Neural progenitor cell (in vitro differentiated cells): Measurements from ENCODE around the gene FGF22. TPM values are rescaled to one million over a fixed set of nuclear protein-coding genes. Genes with fewer than 3 reads are reported as not detected.

Source experiments
- DNase-seq: peaks from one replicate; pipeline ENCODE4 v3.0.0-alpha.2; 2016; ENCODE audit warnings: low spot score
- H2AFZ ChIP-seq: fragments of 200-600 bp; sonication (generic); replicated peaks from 2 replicates; pipeline ENCODE4 v1.6.1; 2016; ENCODE audit warnings: antibody characterized with exemption
- H3F3A ChIP-seq: fragments of 200-600 bp; sonication (generic); 2 replicates; pipeline ENCODE4 v1.6.1; 2016; ENCODE audit warnings: antibody characterized with exemption, low read depth
- H3K27ac ChIP-seq: fragments of 200-600 bp; sonication (generic); 2 replicates; pipeline ENCODE4 v1.5.1; 2016; ENCODE audit warnings: mild to moderate bottlenecking
- H3K27me3 ChIP-seq: fragments of 200-600 bp; sonication (generic); 2 replicates; pipeline ENCODE4 v1.6.1; 2016; ENCODE audit warnings: mild to moderate bottlenecking, moderate library complexity
- H3K36me3 ChIP-seq: fragments of 200-600 bp; sonication (generic); 2 replicates; pipeline ENCODE4 v1.5.1; 2016
- H3K4me1 ChIP-seq: fragments of 200-600 bp; sonication (generic); 2 replicates; pipeline ENCODE4 v1.6.1; 2016; ENCODE audit warnings: mixed run types
- H3K4me2 ChIP-seq: fragments of 200-600 bp; sonication (generic); 2 replicates; pipeline ENCODE4 v1.6.1; 2016
- H3K4me3 ChIP-seq: fragments of 200-600 bp; sonication (generic); 2 replicates; pipeline ENCODE4 v1.5.1; 2016
- H3K79me2 ChIP-seq: fragments of 200-600 bp; sonication (generic); 2 replicates; pipeline ENCODE4 v1.6.1; 2016; ENCODE audit warnings: low read depth
- H3K9ac ChIP-seq: fragments of 200-600 bp; sonication (generic); 2 replicates; pipeline ENCODE4 v1.6.1; 2016
- H3K9me3 ChIP-seq: fragments of 200-600 bp; sonication (generic); 2 replicates; pipeline ENCODE4 v1.5.1; 2016; ENCODE audit warnings: low read depth
- H4K20me1 ChIP-seq: fragments of 200-600 bp; sonication (generic); 2 replicates; pipeline ENCODE4 v1.6.1; 2016; ENCODE audit warnings: low read depth
- H3K27ac Mint-ChIP-seq: 3 replicates; pipeline ENCODE4 v1.8.0; 2021; ENCODE audit warnings: mixed read lengths
- H3K27me3 Mint-ChIP-seq: 2 replicates; pipeline ENCODE4 v1.8.0; 2022; ENCODE audit warnings: low read depth, mild to moderate bottlenecking, inconsistent platforms, moderate library complexity, mixed read lengths; ENCODE audit not compliant: insufficient read depth
- H3K36me3 Mint-ChIP-seq: 3 replicates; pipeline ENCODE4 v1.8.0; 2021; ENCODE audit warnings: mixed read lengths
- H3K4me1 Mint-ChIP-seq: 3 replicates; pipeline ENCODE4 v1.8.0; 2021; ENCODE audit warnings: mixed read lengths
- H3K4me3 Mint-ChIP-seq: 3 replicates; pipeline ENCODE4 v1.8.0; 2021; ENCODE audit warnings: mild to moderate bottlenecking, moderate library complexity, mixed read lengths
- H3K9me3 Mint-ChIP-seq: 3 replicates; pipeline ENCODE4 v1.8.0; 2020; ENCODE audit warnings: mixed read lengths
- EZH2 ChIP-seq: fragments of 200-600 bp; sonication (generic); IDR thresholded peaks from 2 replicates; pipeline ENCODE4 v1.6.1; 2017; ENCODE audit warnings: antibody characterized with exemption, mild to moderate bottlenecking, moderate library complexity
- EZH2phosphoT487 ChIP-seq: fragments of 200-600 bp; sonication (generic); IDR thresholded peaks from 2 replicates; pipeline ENCODE4 v1.6.1; 2017; ENCODE audit warnings: antibody characterized with exemption
- total RNA-seq: library from RNA; depleted of rRNA; stranded (reverse); fragments of >200 nt; gene quantifications from 2 replicates; pipeline ENCODE4 v1.2.3, GENCODE V29; 2015; ENCODE audit warnings: low replicate concordance
- TF ChIP-seq, protein P1 (sequence below): fragments of 200-600 bp; sonication (generic); IDR thresholded peaks from 2 replicates; pipeline ENCODE4 v1.5.1; 2017; ENCODE audit warnings: antibody characterized with exemption, mild to moderate bottlenecking

Gene FGF22
- total RNA-seq, 1 donor from 2014 or later: not detected

DNA sequence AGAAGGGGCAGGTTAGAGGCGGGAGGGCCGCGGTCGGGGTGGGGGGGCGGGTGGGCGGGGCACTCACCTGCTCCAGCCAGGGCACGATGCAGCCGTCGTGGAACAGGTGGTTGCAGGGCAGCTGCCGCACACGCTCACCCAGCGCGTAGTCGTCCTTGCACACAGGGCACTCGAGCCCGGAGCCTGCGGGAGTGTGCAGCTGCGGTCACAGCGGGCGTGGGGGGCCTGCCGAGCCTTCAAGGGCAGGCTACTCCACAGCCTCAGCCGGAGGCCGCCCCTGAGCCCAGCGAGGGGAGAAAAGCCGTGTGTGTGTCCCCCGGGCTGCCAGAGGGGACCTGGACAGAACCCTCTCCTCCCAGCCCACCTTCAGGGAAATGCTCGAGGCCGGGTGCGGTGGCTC is 8.6 kb downstream of the FGF22 start:
- no peak for DNase-seq
- H3K36me3 Mint-ChIP-seq: peaks cover 5% of the 10 kb centered on the region
- TF ChIP-seq, protein P1, sequence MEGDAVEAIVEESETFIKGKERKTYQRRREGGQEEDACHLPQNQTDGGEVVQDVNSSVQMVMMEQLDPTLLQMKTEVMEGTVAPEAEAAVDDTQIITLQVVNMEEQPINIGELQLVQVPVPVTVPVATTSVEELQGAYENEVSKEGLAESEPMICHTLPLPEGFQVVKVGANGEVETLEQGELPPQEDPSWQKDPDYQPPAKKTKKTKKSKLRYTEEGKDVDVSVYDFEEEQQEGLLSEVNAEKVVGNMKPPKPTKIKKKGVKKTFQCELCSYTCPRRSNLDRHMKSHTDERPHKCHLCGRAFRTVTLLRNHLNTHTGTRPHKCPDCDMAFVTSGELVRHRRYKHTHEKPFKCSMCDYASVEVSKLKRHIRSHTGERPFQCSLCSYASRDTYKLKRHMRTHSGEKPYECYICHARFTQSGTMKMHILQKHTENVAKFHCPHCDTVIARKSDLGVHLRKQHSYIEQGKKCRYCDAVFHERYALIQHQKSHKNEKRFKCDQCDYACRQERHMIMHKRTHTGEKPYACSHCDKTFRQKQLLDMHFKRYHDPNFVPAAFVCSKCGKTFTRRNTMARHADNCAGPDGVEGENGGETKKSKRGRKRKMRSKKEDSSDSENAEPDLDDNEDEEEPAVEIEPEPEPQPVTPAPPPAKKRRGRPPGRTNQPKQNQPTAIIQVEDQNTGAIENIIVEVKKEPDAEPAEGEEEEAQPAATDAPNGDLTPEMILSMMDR: no peak
- TF ChIP-seq EZH2phosphoT487 (no peak), EZH2 (no peak)
- Histone ChIP-seq H3K4me3 (no peak overlapping the region), H3K9ac (no peak overlapping the region), H3F3A (no peaks in the 10 kb centered on the region), H3K4me1 (no peaks in the 10 kb centered on the region), H2AFZ (no peak overlapping the region), H3K27ac (no peak overlapping the region), H3K36me3 (no peaks in the 10 kb centered on the region), H3K9me3 (no peaks in the 10 kb centered on the region), H3K27me3 (no peaks in the 10 kb centered on the region), H4K20me1 (peaks cover 31% of the 10 kb centered on the region), H3K79me2 (peaks cover 18% of the 10 kb centered on the region), H3K4me2 (no peak overlapping the region)
- no peaks in the 10 kb centered on the region for H3K4me1 Mint-ChIP-seq
- no peaks in the 10 kb centered on the region for H3K9me3 Mint-ChIP-seq
- peaks cover 2% of the 10 kb centered on the region for H3K27me3 Mint-ChIP-seq
- H3K27ac Mint-ChIP-seq: no peak overlapping the region
- H3K4me3 Mint-ChIP-seq: no peak overlapping the region

DNA sequence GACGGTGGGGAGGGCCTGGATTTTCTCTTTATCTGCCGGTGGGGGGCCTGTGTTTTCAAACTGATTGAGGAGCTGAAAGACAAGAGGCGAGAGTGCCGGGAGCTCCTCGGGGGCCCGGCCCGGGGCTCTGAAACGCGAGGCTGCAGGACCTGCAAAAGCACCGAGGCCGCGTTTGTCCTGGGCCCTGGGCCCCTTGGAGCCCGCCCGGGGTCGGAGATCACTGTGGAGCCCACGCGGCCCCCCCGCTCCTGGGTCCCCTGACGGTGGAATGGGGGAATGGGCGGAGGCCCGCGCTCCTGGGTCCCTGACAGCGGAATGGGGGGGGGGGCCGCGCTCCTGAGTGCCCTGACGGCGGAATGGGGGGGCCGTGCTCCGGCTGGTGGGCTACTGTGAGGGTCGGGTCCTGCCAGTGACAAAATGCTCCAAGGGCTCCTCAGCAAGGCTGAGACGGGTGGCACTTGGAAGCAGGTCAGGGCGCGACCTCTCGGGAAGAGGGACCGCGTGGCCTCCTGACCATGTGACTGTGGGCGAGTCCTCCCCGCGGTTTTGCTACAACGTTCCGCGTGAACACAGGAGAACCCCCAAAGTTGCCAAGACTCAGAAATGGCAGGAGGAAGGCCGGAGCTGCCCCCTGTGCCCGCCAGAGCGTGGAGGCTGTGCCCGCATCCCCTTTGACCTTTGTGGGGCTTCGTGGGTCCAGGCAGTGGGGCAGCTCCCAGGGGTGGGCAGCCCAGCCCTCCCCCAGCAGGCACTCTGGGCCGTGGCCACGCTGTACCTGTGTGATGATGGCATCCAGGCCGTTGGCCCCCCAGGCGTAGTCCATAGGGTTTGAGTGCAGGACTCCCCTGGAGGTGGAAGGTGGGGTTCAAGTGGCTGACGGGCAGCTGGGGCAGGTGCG is 9.5 kb downstream of the FGF22 start:
- Histone ChIP-seq H3K27ac (no peak overlapping the region), H3K79me2 (peaks cover 27% of the 10 kb centered on the region), H3K9ac (no peak overlapping the region), H3K27me3 (no peaks in the 10 kb centered on the region), H3F3A (no peaks in the 10 kb centered on the region), H3K4me3 (no peak overlapping the region), H3K36me3 (no peaks in the 10 kb centered on the region), H3K4me1 (no peaks in the 10 kb centered on the region), H3K9me3 (no peaks in the 10 kb centered on the region), H4K20me1 (peaks cover 35% of the 10 kb centered on the region), H2AFZ (no peak overlapping the region), H3K4me2 (no peak overlapping the region)
- Mint-ChIP-seq H3K4me3 (no peak overlapping the region), H3K9me3 (no peaks in the 10 kb centered on the region), H3K36me3 (peaks cover 5% of the 10 kb centered on the region), H3K27me3 (peaks cover 2% of the 10 kb centered on the region), H3K4me1 (no peaks in the 10 kb centered on the region), H3K27ac (no peak overlapping the region)
- TF ChIP-seq EZH2phosphoT487: no peak
- TF ChIP-seq, protein P1: no peak
- TF ChIP-seq EZH2: no peak
- no peak for DNase-seq

DNA sequence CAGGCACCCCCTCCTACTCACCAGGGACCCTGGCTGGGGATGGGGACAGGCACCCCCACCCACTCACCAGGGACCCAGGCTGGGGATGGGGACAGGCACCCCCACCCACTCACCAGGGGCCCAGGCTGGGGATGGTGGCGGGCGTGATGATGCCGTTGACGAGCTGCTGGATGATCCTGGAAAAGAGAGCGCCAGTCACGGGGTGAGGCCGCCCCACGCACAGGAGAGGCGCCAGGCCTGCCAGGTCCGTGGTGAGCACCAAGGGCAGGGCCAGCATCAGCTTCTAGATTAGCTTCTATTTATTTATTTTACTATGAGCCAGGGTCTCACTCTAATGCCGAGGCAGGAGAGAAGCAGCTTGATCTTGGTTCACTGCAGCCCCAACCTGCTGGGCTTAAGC is 10.4 kb downstream of the FGF22 start:
- H3K9me3 Mint-ChIP-seq: no peaks in the 10 kb centered on the region
- no peak overlapping the region for H3K27ac Mint-ChIP-seq
- H3K36me3 Mint-ChIP-seq: peaks cover 5% of the 10 kb centered on the region
- H2AFZ ChIP-seq: no peak overlapping the region
- TF ChIP-seq EZH2 (no peak), EZH2phosphoT487 (no peak)
- TF ChIP-seq, protein P1: no peak
- H4K20me1 ChIP-seq: peaks cover 43% of the 10 kb centered on the region
- H3K36me3 ChIP-seq: no peaks in the 10 kb centered on the region
- H3K4me3 ChIP-seq: no peak overlapping the region
- H3K79me2 ChIP-seq: peaks cover 36% of the 10 kb centered on the region
- H3F3A ChIP-seq: no peaks in the 10 kb centered on the region
- H3K4me1 ChIP-seq: no peaks in the 10 kb centered on the region
- no peaks in the 10 kb centered on the region for H3K9me3 ChIP-seq
- no peak overlapping the region for H3K4me2 ChIP-seq
- no peak overlapping the region for H3K4me3 Mint-ChIP-seq
- H3K27ac ChIP-seq: no peak overlapping the region
- H3K27me3 ChIP-seq: no peaks in the 10 kb centered on the region
- no peak overlapping the region for H3K9ac ChIP-seq
- peaks cover 2% of the 10 kb centered on the region for H3K27me3 Mint-ChIP-seq
- no peaks in the 10 kb centered on the region for H3K4me1 Mint-ChIP-seq
- no peak for DNase-seq
